Effector memory CD4-positive, alpha-beta T cell (primary cell): ENCODE results near the gene WNT3A.

ENCODE experiments used
- DNase-seq, 3 donors: peaks; one replicate each; pipeline ENCODE4 v3.0.0-alpha.2; 2020
- H3K27ac ChIP-seq: 2 replicates; pipeline ENCODE4 v1.7.0; 2013; ENCODE audit warnings: mild to moderate bottlenecking, low read length, moderate library complexity; ENCODE audit not compliant: insufficient read depth, poor library complexity, severe bottlenecking
- H3K27me3 ChIP-seq: replicated peaks from 2 replicates; pipeline ENCODE4 v1.7.0; 2013; ENCODE audit warnings: mild to moderate bottlenecking, low read length; ENCODE audit not compliant: insufficient read depth, control insufficient read depth, poor library complexity, severe bottlenecking
- H3K36me3 ChIP-seq: 2 replicates; pipeline ENCODE4 v1.7.0; 2013; ENCODE audit warnings: mild to moderate bottlenecking, low read length, moderate library complexity; ENCODE audit not compliant: control insufficient read depth, insufficient read depth
- H3K4me1 ChIP-seq: 2 replicates; pipeline ENCODE4 v1.7.0; 2013; ENCODE audit warnings: low read length, mild to moderate bottlenecking; ENCODE audit not compliant: control insufficient read depth, insufficient read depth, poor library complexity, severe bottlenecking
- H3K4me3 ChIP-seq: 2 replicates; pipeline ENCODE4 v1.7.0; 2013; ENCODE audit warnings: low read length, low read depth, mild to moderate bottlenecking; ENCODE audit not compliant: insufficient read depth, poor library complexity, severe bottlenecking
- H3K9me3 ChIP-seq: 2 replicates; pipeline ENCODE4 v1.7.0; 2013; ENCODE audit warnings: mild to moderate bottlenecking, low read length, moderate library complexity; ENCODE audit not compliant: control insufficient read depth

The WNT3A gene

DNA sequence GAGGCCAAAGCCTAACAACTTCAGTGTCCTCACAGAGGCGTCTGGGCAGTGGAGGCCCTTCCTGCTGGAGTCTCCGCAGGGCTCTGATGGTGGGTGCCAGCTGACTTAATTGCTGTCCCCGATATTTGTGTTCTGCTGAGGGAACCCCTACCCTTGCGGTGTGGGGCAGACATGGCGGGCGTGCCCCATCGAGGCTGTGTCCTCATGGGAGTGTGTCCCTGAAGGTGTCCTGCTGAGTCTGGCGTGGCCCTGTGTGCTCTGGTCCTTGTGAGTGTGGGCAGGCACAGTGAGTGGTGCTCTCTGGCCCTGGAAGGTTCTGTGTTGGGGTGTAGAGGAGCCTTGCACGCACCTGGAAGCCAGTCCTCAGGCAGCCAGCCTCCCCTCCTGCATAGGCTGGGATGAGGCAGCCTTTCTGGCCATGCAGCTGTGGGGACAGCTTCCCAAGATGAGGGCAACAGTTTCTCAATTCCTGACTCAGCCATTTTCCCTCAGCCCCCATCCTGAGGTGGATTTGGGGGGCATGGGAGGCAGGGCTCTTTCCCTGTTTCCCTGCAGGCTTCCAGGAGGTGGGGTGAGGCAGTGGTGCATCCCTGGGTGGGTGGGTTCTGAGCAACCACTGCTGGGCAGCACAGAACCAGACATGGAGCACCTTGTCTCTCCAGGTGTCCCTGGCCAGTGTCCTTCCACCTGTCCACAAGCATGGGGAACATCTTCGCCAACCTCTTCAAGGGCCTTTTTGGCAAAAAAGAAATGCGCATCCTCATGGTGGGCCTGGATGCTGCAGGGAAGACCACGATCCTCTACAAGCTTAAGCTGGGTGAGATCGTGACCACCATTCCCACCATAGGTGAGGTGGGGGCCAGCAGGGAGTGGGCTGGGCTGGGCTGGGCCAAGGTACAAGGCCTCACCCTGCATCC, 89.9 kb downstream of the WNT3A start:
- Histone ChIP-seq H3K4me1 (peaks cover 9% of the 10 kb centered on the region), H3K36me3 (peaks cover 50% of the 10 kb centered on the region), H3K27me3 (no peaks in the 10 kb centered on the region), H3K27ac (no peak overlapping the region), H3K9me3 (peaks cover 4% of the 10 kb centered on the region), H3K4me3 (no peak overlapping the region)
- no peak for DNase-seq

DNA sequence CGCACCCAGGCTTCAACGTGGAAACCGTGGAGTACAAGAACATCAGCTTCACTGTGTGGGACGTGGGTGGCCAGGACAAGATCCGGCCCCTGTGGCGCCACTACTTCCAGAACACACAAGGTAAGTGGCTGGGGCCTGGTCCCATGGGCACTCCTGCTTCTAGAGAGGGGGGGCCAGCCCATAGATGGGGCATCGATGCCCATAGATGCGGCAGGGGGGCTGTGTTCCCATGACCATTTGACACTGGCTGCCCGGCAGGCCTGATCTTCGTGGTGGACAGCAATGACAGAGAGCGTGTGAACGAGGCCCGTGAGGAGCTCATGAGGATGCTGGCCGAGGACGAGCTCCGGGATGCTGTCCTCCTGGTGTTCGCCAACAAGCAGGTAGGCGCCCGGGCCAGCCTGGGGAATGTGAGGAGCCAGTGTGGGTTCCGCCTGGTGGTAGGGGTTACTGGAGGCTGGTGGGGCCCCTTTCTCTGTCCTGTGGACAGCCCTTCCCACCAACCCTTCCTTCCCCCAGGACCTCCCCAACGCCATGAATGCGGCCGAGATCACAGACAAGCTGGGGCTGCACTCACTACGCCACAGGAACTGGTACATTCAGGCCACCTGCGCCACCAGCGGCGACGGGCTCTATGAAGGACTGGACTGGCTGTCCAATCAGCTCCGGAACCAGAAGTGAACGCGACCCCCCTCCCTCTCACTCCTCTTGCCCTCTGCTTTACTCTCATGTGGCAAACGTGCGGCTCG, 90.7 kb downstream of the WNT3A start:
- peaks cover 9% of the 10 kb centered on the region for H3K4me1 ChIP-seq
- H3K36me3 ChIP-seq, result peaks cover 50% of the 10 kb centered on the region
- H3K4me3 ChIP-seq, result no peak overlapping the region
- H3K27me3 ChIP-seq, result no peaks in the 10 kb centered on the region
- peaks cover 4% of the 10 kb centered on the region for H3K9me3 ChIP-seq
- no peak for DNase-seq
- no peak overlapping the region for H3K27ac ChIP-seq

DNA sequence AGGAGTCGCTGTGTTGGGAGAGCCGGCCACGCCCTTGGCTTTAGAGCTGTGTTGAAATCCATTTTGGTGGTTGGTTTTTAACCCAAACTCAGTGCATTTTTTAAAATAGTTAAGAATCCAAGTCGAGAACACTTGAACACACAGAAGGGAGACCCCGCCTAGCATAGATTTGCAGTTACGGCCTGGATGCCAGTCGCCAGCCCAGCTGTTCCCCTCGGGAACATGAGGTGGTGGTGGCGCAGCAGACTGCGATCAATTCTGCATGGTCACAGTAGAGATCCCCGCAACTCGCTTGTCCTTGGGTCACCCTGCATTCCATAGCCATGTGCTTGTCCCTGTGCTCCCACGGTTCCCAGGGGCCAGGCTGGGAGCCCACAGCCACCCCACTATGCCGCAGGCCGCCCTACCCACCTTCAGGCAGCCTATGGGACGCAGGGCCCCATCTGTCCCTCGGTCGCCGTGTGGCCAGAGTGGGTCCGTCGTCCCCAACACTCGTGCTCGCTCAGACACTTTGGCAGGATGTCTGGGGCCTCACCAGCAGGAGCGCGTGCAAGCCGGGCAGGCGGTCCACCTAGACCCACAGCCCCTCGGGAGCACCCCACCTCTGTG, 91.6 kb downstream of the WNT3A start:
- H3K9me3 ChIP-seq, result peaks cover 4% of the 10 kb centered on the region
- peaks cover 50% of the 10 kb centered on the region for H3K36me3 ChIP-seq

DNA sequence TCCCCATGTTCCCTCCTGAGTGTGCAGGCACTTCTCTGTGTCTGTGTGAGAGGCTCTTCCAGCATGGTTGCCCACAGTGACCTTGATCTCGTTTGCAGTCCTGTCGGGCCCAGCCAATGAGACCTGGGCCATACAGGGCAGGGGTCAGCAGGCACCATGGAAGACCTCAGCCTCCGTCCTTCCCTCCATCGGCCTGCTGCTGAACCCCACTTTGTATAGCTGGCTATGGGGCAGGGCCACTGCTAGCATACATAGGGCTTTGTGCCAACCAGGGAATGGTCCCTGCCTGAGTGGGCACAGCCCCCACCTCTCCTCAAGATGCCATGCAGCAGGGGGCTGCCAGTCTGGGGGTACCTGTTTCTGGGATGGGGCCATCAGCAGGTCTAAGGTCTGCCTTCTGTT, 92.5 kb downstream of the WNT3A start:
- no peak overlapping the region for H3K27ac ChIP-seq
- no peaks in the 10 kb centered on the region for H3K27me3 ChIP-seq
- H3K9me3 ChIP-seq, result peaks cover 4% of the 10 kb centered on the region
- no peak overlapping the region for H3K4me3 ChIP-seq
- peaks cover 9% of the 10 kb centered on the region for H3K4me1 ChIP-seq
- no peak for DNase-seq
- peaks cover 45% of the 10 kb centered on the region for H3K36me3 ChIP-seq

More for the DNA sequence above, 91.6 kb downstream of the WNT3A start:
- Histone ChIP-seq H3K27ac (no peak overlapping the region), H3K27me3 (no peaks in the 10 kb centered on the region), H3K4me3 (no peak overlapping the region), H3K4me1 (peaks cover 9% of the 10 kb centered on the region)
- no peak for DNase-seq

DNA sequence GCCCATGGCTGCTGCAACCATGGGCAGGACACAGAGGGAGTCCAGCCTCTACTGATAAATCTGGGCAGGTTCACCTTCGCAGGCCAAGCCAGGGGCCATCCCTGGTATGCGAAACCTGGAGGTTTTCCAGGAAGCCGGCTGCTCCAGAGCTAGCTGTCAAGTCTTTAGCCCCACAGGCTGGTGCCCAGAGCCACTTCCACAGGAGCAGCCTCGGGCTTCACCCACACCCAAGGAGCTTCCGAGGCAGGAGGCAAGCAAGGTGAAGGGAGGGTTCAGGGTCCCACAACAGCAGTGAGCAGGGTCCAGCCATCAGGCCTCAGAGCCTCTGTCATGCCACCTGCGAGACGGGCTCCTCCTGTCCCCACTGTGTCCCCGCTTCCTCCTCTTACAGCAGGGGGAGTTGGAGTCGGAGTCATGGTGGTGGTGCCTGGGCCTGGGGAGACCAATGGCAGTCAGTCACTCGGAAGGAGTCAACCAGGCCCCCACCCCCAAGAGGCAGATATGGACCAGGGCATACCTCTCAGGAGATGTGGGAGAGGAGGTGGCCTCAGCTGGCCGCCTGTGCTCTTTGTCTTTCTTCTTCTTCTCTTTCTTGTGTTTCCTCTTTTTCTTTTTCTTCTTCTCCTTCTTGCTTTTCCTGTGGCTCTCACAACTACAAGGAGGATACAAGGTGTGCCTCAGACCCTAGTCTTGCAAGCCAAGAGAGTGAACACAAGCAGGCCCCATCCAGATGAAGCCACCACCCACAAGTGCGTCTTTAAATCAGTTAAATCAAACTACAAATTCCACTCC, 94.2 kb downstream of the WNT3A start:
- H3K4me3 ChIP-seq, result peak overlapping the region; percentile 95
- H3K27me3 ChIP-seq, result no peaks in the 10 kb centered on the region
- no peaks in the 10 kb centered on the region for H3K9me3 ChIP-seq
- no peak for DNase-seq
- H3K36me3 ChIP-seq, result peaks cover 48% of the 10 kb centered on the region
- peaks cover 9% of the 10 kb centered on the region for H3K4me1 ChIP-seq
- H3K27ac ChIP-seq, result peak overlapping the region; percentile 91

DNA sequence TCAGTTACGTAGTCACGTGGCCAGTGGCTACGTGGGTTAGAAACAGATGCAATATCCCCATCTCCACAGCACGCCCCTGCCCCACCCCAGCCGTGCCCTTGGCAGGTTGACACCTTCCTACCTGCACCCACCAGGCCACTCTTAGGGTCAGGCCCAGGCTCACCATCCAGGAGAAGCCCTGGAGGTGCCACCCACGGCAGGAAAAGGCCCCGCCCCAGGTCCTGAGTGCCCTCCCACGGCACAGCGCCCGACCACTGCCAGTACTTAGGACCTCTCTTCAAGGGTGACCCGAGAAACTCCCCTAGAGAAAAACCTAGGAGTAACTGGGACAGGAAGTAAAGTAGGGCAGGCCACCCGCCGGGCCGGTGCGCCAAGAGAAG, 94.8 kb downstream of the WNT3A start:
- peaks cover 51% of the 10 kb centered on the region for H3K36me3 ChIP-seq
- DNase-seq, result peak in 2 of 3 donors; percentile 27 to 34
- H3K4me1 ChIP-seq, result peaks cover 9% of the 10 kb centered on the region
- H3K9me3 ChIP-seq, result no peaks in the 10 kb centered on the region
- peak overlapping the region; percentile 95 for H3K4me3 ChIP-seq
- H3K27me3 ChIP-seq, result no peaks in the 10 kb centered on the region
- peak overlapping the region; percentile 91 for H3K27ac ChIP-seq

DNA sequence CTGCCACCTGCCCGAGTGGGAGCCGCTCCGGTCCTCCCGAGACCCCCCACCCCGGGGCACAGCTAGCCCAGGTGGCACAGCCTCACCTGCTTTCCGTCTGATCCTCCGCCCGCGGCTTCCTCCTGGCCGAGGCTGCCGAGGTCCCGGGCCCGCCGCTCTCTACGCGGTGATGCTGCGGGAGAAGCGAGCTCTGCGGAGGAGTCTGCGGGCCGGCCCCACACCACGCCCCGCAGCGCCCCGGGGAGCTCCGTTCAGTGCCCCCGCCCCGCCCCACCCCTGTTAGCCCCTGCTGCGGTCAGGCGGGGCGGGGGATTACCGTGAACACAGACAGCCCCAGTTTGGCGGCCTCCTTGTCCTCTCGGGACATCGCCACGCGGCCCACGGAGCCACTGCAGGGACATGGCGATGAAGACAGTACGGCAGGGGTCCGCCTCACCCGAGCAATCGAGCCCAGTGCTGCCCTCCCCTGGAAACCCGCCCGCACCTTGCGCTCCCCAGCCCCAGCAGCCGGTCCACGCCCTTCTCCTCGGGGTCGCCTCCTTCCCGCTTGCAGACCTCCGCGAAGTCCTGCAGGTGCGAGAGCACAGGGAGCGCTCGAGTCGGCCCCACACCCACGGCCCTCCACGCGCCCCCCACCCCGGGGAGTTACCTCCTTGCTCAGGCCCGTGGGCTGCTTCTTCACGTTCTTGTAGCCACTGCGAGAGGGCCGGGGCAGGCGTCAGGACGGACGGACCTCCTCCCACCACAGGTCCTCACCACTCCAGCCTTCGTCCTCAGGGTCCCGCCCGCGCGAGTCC, 95.4 kb downstream of the WNT3A start:
- peak overlapping the region; percentile 95 for H3K4me3 ChIP-seq
- peak overlapping the region; percentile 91 for H3K27ac ChIP-seq
- H3K9me3 ChIP-seq, result no peaks in the 10 kb centered on the region
- H3K4me1 ChIP-seq, result peaks cover 9% of the 10 kb centered on the region
- peak; percentile 53 to 60 (median 59) for DNase-seq
- H3K36me3 ChIP-seq, result peaks cover 50% of the 10 kb centered on the region
- no peaks in the 10 kb centered on the region for H3K27me3 ChIP-seq

DNA sequence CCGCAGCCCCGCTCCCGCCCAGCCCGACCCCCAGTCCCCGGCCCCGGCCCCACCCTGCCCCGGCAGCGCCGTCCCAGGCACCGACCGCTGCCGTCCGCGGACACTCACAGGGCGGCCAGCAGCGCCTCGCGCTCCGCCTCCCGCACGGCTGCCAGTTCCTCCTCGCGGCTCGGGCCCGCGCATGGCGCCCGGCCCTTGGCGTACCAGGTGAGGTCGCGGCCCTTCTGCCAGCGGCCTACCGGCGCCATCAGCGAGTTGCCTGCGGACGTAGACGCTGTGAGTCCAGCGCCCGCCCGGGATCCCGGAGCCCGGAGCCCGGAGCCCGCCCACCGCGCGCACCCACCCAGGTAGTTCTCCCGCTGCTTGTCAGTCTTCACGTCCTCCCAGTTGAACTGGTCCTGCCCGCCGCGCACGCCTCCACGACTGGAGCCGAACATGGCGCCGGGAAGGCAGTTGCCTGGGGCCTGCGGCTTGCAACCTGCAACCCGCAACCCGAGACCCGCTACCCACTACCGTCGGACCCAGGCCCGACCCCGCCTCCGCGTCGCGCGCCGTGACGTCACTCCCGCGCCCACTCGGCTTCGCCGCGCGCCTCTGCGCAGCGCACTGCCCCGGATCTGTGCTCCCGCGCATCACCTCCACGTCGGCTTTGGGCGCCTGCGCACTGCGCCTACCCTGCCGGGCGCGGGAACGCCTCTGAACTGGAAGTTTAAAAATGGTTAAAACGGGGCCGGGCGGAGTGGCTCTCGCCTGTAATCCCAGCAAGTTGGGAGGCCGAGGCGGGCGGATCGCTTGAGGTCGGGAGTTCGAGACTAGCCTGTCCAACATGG, 96.2 kb downstream of the WNT3A start, which contains the start of gene C1orf35:
Gene C1orf35, minus strand, starts transcription at position 535 of the 830 bp plus-strand sequence. Its CDS starts 98 bp downstream, at position 437.
- Histone ChIP-seq H3K4me3 (peak within 1 kb of the TSS; percentile 95), H3K4me1 (peaks cover 9% of the 10 kb centered on the region), H3K9me3 (no peaks in the 10 kb centered on the region), H3K36me3 (peaks cover 46% of the 10 kb centered on the region), H3K27ac (peak within 1 kb of the TSS; percentile 91), H3K27me3 (no peaks in the 10 kb centered on the region)
- DNase-seq, result peak; percentile 88 to 92 (median 88)
